ENCODE data around the gene SPATS2L.

Gene SPATS2L

GRCh38 chr2:200418399-200418798 lies 111.9 kb downstream of the SPATS2L start:
- DNase-seq: no peak

- DNase-seq: no peak
Measured at GRCh38 chr2:200419325-200419724, 112.8 kb downstream of the SPATS2L start.

- DNase-seq: no peak
Measured at GRCh38 chr2:200421270-200421669, 114.8 kb downstream of the SPATS2L start.

- DNase-seq: no peak
Measured at GRCh38 chr2:200422071-200422470, 115.6 kb downstream of the SPATS2L start.

- no peak for DNase-seq
Measured at GRCh38 chr2:200422532-200423261, 116.2 kb downstream of the SPATS2L start.

GRCh38 chr2:200423541-200423940 lies 117.0 kb downstream of the SPATS2L start:
- DNase-seq: no peak

- no peak for DNase-seq
Measured at GRCh38 chr2:200425026-200425821, 118.7 kb downstream of the SPATS2L start.

GRCh38 chr2:200426754-200427153 lies 120.3 kb downstream of the SPATS2L start:
- DNase-seq: no peak

GRCh38 chr2:200428961-200429665 lies 122.6 kb downstream of the SPATS2L start:
- no peak for DNase-seq

- DNase-seq: no peak
Measured at GRCh38 chr2:200430017-200430416, 123.5 kb downstream of the SPATS2L start.

GRCh38 chr2:200431996-200432705 lies 125.7 kb downstream of the SPATS2L start:
- DNase-seq: no peak

- no peak for DNase-seq
Measured at GRCh38 chr2:200435379-200435778, 128.9 kb downstream of the SPATS2L start.

- DNase-seq: no peak
Measured at GRCh38 chr2:200438251-200438650, 131.8 kb downstream of the SPATS2L start.

GRCh38 chr2:200438846-200439245 lies 132.4 kb downstream of the SPATS2L start:
- DNase-seq: no peak

- DNase-seq: no peak
Measured at GRCh38 chr2:200439981-200440380, 133.5 kb downstream of the SPATS2L start.

GRCh38 chr2:200442471-200442870 lies 136.0 kb downstream of the SPATS2L start:
- DNase-seq: no peak

- DNase-seq: no peak
Measured at GRCh38 chr2:200443376-200443775, 136.9 kb downstream of the SPATS2L start.

GRCh38 chr2:200443916-200444315 lies 137.4 kb downstream of the SPATS2L start:
- no peak for DNase-seq

GRCh38 chr2:200444530-200444929 lies 138.0 kb downstream of the SPATS2L start:
- no peak for DNase-seq

- DNase-seq: no peak
Measured at GRCh38 chr2:200445284-200445683, 138.8 kb downstream of the SPATS2L start.

- DNase-seq: no peak
Measured at GRCh38 chr2:200446612-200447011, 140.1 kb downstream of the SPATS2L start.

- no peak for DNase-seq
Measured at GRCh38 chr2:200447139-200447855, 140.8 kb downstream of the SPATS2L start.

Measured in NCI-H1417 (cell line).